ENCODE data around the gene MVK.

MVK gene

DNA sequence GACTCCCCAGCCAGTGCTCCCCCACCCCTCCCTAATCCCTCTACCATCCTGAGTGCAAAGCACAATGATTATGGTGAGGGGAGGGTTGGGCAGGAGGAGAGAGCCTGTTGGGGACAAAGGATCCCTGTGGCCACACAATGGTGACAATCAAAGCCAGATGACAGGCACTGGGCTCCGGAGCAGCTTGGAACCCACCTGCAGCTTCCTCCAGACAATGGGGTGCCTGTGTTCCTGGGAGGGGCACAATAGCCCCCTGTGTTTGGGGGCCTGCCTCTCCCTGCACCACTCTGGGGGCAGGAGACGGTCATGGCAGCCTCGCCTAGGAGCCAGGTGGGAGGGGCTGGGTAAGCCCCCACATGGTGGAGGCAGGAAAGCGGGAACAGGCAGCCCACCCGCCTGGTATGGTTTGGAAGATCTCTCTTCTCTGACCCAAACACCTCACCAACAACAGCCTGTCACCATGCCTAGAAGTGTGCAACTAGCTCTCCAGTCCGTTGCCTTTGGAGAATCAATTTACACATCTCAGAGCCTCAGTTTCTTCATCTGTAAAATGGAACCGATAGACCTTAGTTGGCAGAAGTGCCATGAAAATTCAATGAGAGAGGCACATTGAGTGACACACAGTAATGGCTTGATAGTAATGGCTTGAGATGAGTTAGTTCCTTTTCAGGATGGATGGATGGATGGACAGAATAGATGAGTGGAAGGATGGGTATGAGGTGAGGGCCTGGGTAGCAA lies 53.0 kb downstream of the MVK start:
- in situ Hi-C loops (cut with MboI; ENCODE audit: low sequenced_read_pairs) = no loop called here

DNA sequence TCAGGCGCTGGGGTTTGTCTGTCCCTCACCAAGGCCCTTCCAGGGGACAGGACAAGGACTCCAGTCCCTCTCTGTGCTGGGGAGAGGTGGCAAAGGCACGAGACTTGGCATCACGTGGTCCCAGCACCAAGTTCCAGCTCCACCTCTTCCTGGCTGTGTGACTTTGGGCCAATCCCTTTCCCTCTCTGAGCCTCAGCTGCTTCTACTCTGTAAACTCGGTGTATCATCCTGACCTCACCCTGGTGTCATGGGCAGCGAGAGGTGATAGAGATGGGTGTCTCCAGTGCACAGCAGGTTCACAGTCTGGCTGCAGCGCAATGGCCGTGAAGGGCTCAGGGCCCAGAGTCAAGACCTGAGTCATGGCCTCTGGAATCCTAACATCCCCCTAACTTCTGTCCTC lies 54.0 kb downstream of the MVK start:
- in situ Hi-C loops (cut with MboI; ENCODE audit: low sequenced_read_pairs) = no loop called here

DNA sequence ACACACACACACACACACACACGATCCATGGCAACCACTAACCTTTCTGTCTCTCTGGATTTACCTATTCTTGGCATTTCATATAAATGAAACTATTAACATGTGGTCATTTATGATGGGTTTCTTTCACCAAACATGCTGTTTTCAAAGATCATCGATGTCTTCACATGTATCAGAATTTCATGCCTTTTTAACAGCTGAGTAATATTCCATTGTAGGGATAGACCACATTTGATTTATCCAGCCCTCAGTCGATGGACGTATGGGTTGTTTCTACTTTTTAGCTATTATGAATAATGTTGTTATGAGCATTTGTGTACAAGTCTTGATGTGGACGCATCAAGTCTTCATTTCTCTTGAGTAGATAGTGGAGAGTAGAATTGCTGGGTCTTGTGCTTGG lies 56.5 kb downstream of the MVK start:
- in situ Hi-C loops (cut with MboI; ENCODE audit: low sequenced_read_pairs) = no loop called here

DNA sequence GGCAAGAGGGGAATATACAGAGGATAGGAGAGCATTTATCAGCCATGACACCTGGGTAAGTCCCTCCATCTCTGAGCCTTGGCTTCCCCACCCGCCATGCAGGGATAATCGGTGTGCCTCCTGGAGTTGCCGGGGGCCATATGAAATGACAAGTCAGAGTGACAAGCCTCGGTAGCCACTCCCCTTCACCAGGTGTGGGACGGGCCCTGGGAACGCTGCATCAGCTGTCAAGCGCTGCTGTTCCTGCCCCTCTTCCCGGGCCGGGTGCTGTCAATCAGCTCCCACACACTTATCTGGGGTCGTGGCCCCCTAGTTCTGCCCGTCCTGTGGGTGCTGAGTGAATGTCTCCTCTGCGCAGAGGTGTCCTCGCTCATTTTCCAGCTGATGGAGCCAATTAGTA lies 57.2 kb downstream of the MVK start:
- in situ Hi-C loops (cut with MboI; ENCODE audit: low sequenced_read_pairs) = no loop called here

DNA sequence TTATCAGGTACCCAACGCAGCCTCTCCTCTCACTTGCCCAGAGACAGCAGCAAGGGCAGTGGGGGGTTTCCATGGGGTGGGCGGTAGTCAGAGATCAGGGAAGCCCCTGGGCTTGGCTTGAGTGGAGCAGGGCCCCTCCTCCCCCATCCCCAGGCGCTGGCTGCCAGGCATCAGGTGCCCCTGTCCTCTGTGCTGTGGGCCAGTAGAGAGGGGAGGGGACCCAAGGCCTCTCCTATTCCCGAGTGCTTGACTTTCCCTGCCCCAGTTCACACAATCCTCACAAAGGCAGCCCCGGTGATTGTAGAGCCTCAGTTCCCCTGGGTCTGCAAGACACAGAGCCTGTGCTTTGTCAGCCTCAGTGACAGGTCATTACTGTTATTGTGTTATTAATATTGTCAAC lies 57.7 kb downstream of the MVK start:
- in situ Hi-C loops (cut with MboI; ENCODE audit: low sequenced_read_pairs) = no loop called here

DNA sequence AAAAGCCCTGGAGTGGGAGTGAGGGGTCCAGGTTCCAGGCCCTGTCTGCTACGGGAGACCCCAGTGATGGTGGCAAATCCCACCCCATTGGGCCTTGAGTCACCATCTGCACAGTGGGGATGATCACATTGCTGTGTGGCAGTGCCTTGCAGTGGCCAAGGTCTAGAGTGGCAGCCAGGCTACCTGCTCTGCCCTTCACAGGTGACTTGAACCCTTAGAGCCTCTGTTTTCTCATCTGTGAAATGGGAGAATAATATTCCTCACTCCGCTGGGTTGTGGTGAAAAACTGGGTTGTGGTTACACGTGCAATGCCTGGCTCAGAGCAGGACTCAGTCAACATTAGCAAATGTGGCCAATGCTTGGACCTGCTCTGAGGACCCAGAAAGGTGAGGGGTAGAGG lies 58.2 kb downstream of the MVK start:
- in situ Hi-C loops (cut with MboI; ENCODE audit: low sequenced_read_pairs) = no loop called here

DNA sequence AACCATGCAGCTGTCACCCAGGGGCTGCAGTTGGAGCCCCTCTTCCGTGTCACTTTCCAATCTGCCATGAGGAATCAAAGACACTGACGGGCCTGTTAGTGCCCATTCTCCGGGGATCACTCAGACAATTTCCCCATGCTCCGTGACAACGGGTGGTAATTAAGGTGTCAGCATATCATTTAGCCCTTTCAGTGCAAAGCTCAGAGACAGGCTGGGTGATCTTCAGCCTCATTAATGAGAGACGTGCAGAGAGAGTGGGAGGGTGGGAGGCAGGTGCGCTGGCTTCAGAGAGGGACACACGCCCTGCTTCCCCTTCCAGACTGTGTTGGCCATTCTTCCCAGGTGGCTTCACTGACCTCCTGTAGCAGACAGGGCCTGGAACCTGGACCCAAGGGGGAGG lies 58.7 kb downstream of the MVK start:
- in situ Hi-C loops (cut with MboI; ENCODE audit: low sequenced_read_pairs) = no loop called here

DNA sequence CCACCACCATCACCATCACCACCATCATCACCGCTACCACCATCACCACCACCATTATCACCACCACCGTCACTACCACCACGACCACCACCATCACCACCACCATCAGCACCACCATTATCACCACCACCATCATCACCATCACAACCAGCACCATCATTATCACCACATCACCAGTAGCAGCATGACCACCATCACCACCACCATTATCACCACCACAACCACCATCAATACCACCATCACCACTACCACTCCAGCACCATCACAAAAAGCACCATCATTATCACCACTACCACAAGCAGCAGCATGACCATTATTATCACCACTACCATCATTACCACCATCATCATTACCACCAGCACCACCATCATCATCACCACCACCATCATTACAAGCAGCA lies 62.1 kb downstream of the MVK start:
- in situ Hi-C loops (cut with MboI; ENCODE audit: low sequenced_read_pairs) = no loop called here

DNA sequence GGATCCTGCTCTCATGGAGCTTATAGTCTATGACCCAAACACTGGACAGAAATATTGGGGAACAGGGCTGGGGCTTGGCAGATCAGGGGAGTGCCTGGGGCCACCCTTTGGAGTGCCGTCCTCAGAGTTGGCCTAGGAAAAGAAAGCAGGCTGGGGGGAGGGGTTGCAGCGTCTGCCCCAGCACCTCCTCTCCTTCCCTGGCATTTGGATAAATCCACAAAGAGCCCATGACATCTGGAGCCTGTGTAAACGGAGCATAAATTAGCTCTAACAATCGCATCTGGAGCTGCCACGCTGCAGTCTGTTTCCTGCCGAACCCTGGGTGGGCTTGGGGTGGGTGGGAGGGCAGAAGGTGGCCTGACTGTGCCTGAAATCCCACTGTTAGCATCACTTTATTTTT lies 63.8 kb downstream of the MVK start:
- in situ Hi-C loops (cut with MboI; ENCODE audit: low sequenced_read_pairs) = no loop called here

DNA sequence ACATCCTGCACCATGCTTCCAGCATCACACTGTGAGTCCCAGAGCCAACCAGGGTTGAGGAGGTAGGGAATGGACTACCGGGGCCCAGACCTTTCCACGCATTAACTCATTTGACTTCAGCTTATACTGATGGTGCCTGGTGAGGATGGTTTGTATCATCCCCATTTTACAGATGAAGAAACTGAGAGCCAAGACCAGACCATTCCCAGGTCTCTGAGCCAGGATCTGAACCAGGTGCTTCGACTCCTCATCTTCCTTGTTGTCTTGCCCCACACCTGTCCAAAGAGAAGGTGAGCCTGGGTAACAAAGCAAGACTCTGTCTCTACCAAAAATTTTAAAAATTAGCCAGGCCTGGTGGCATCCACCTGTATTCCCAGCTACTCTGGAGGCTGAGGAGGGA lies 64.4 kb downstream of the MVK start:
- in situ Hi-C loops (cut with MboI; ENCODE audit: low sequenced_read_pairs) = no loop called here

DNA sequence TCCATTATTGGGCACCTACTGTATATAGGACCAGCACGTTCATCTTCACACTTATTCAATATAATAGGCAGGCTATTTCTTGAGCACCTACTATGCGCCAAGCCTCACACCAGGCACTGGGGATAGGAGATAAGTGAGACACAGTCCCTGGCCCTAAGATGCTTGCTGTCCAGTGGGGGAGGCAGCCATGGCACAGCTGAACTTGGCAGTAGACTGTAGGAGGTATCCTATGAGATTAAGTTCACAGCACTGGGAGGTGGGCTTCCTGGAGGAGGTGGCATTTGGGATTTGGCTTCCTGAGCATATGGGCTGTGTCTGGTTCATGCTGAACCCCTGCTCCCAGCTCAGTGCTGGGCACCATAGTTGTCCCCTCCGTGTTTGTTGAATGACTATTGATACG lies 65.1 kb downstream of the MVK start:
- in situ Hi-C loops (cut with MboI; ENCODE audit: low sequenced_read_pairs) = no loop called here

DNA sequence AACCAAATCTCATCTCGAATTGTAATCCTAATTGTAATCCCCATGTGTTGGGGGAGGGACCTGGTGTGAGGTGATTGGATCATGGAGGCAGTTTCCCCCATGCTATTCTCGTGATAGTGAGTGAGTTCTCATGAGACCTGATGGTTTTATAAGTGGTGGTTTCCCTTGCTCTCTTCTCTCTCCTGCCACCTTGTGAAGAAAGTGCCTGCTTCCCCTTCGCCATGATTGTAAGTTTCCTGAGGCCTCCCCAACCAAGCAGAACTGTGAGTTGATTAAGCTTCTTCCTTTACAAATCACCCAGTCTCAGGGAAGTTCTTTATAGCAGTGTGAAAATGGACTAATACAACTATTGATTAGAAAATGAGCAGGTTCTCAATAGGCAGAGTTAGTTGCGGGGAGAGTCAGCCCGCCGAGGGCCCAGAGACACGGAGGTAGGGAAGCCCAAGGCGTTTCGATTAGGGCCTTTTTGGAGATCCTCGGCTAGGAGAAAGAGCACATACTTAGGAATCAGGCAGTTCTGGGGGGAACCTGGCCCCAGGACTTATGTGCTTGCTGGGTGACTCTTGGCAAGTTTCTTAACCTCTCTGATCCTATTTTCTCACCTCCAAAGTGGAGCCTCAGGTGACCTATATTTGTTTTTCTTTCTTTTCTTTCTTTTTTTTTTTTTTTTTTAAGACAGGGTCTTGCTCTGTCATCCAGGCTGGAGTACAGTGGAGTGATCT lies 65.7 kb downstream of the MVK start:
- in situ Hi-C loops (cut with MboI; ENCODE audit: low sequenced_read_pairs) = no loop called here

DNA sequence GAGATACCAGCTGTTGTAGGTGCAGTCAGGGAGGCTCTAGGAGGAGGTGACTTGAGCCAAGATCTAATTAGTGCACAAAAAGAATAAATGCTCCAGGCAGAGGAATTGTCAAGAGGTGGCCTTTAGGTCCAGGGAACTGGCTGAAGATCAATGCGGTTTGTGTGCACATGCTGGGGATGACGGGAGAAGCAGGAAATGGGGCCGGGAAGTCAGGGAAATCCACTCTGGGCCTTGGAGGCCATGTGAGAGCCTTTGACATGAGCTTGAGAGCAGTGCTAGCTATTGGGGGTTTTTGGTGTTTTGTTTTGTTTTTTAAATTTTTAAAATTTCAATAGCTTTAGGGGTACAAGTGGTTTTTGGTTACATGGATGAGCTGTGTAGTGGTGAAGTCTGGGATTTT lies 67.4 kb downstream of the MVK start:
- in situ Hi-C loops (cut with MboI; ENCODE audit: low sequenced_read_pairs) = no loop called here

DNA sequence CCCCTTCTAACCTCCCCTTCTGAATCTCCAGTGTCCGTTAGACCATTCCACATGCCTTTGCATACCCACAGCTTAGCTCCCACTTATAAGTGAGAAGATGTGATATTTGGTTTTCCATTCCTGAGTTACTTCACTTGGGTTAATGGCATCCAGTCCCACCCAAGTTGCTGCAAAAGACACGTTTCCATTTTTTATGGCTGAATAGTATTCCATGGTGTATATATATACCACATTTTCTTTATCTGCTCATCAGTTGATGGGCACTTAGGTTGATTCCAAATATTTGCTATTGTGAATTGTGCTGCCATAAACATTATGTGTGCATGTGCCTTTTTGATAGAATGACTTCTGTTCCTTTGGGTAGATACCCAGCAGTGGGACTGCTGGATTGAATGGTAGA lies 67.8 kb downstream of the MVK start:
- in situ Hi-C loops (cut with MboI; ENCODE audit: low sequenced_read_pairs) = no loop called here

DNA sequence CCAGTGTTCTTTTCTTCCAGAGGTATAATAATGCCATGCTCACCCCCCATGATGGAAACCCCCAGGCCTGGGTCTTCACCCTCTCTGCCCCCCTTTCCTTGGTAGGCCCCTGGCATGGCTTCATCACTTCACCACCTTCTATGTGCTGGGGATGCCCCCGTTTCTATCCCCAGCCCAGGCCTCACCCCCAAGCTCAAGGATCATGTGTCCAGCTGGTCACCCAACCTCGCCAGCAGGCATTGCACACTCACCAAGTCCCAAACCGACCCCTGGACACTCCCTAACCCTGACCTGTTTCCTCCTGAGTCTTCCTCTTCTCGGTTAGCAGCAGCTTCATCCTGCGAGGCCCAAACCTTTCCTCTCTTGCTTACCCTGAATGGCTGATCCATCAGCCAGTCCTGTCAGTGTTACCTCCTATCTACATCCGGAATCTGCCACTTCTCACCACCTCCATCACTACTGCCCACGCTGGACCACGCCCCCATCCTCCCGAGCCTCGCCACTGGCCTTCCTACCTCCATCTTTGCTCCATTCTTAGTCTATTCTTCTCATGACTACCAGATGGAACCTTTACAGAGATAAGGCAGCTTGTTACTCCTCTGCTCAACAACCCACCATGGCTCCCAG lies 69.0 kb downstream of the MVK start:
- in situ Hi-C loops (cut with MboI; ENCODE audit: low sequenced_read_pairs) = no loop called here

DNA sequence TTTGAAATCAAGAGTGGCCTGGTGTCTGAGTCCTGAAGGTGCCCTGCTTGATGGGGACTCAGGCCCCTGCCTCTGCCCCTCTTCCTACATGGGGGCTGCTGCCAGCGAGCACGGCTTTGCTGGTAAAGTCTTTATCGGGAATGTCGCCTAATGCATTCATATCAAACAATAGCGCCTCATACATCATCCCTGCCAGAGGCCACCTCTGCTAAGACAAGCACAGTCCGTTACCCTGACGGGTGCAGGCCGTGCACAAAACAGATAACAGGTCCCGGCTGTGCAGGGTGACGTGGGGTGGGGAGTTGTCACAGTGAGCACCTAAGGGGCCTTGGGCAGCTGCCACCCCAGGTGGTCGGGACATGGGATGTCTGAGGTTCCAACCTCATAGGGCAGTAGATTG lies 71.6 kb downstream of the MVK start:
- in situ Hi-C loops (cut with MboI; ENCODE audit: low sequenced_read_pairs) = no loop called here

DNA sequence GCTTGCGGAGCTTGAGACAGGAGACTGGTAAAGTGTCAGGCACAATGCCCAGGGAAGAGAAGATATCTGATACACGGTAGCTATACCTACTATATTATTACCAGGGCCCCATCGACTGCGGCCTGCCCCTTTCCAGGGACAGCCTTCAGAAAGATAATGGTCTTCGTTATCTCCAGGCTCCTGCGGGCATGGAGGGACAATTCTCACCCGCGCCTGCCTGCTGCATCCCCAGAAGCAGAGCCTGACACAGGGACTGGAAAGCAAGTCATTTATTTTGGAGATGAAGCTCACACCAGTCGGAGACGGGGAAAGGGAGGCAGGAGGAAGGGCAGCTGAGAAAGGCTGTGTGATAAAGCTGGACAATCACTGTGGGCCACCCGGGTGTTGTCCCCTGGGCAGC lies 72.1 kb downstream of the MVK start:
- in situ Hi-C loops (cut with MboI; ENCODE audit: low sequenced_read_pairs) = no loop called here
